ENCODE results near the gene POLG2.
"Not testable (repeated sequence)": the region's sequence is repeated elsewhere in the genome, so short reads cannot be mapped to it uniquely, and the experiment has no call there.

POLG2 gene

GRCh38 chr17:64466019-64466735, 30.7 kb downstream of the POLG2 start:
- no peak for TF ChIP-seq CTCF (IDR thresholded peaks at IDR 0.05; ENCODE audit: insufficient read depth, missing control alignments)
- DNase-seq (ENCODE audit: insufficient read length, low spot score), result no peak
- FAIRE-seq, result no peak

GRCh38 chr17:64461788-64462187, 35.1 kb downstream of the POLG2 start:
- no peak for DNase-seq (ENCODE audit: insufficient read length, low spot score)
- no peak for TF ChIP-seq CTCF (IDR thresholded peaks at IDR 0.05; ENCODE audit: insufficient read depth, missing control alignments)
- FAIRE-seq, result no peak

- FAIRE-seq, result no peak
Measured at GRCh38 chr17:64460955-64461354, 35.9 kb downstream of the POLG2 start.

DNA sequence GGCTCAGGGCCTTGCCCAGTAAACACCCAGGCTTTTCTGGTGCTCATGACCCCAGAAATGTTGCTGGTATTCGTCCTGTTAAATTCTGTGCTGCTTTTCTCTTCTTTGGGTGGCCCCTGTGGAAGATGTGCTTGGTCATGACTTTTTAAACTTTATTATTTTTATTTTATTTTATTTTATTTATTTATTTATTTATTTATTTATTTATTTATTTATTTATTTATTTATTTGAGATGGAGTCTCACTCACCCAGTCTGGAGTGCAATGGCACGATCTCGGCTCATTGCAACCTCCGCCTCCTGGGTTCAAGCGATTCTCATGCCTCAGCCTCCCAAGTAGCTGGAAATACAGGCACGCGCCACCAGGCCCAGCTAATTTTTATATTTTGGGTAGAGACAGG, 37.0 kb downstream of the POLG2 start:
- DNase-seq (ENCODE audit: insufficient read length, low spot score); FAIRE-seq: not testable (repeated sequence)

More at GRCh38 chr17:64460955-64461354, 35.9 kb downstream of the POLG2 start:
- no peak for DNase-seq (ENCODE audit: insufficient read length, low spot score)
- TF ChIP-seq CTCF (IDR thresholded peaks at IDR 0.05; ENCODE audit: insufficient read depth, missing control alignments), result no peak

- DNase-seq (ENCODE audit: insufficient read length, low spot score) (no peak), FAIRE-seq (no peak)
- no peak for TF ChIP-seq CTCF (IDR thresholded peaks at IDR 0.05; ENCODE audit: insufficient read depth, missing control alignments)
Measured at GRCh38 chr17:64459284-64459747, 37.5 kb downstream of the POLG2 start.

DNA sequence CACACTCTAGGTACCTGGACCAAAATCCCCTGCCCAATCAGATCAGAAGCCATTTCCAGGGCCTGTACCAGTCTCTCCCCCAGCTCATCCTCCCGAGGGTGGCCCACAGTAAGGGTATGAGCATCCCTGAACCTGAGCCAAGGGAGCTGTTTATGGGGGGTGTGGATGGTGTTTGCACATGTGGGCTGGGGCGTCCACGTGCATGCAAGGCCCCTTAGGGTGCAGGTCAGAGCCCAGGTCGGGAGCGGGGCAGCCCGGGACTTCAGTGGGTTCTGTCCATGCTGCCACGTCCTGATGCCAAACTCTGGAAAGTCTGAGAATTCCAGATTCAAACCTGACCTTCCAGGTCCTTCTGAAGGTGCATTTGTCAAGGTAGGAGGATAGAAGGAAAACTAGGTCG, 38.1 kb downstream of the POLG2 start:
- FAIRE-seq (no peak), DNase-seq (ENCODE audit: insufficient read length, low spot score) (no peak)
- no peak for TF ChIP-seq CTCF (IDR thresholded peaks at IDR 0.05; ENCODE audit: insufficient read depth, missing control alignments)

- DNase-seq (ENCODE audit: insufficient read length, low spot score), result no peak
- TF ChIP-seq CTCF (IDR thresholded peaks at IDR 0.05; ENCODE audit: insufficient read depth, missing control alignments), result no peak
- FAIRE-seq, result no peak
Measured at GRCh38 chr17:64457156-64457555, 39.7 kb downstream of the POLG2 start.
